ENCODE measurements around the gene IL37. TPM values are rescaled to one million over a fixed set of nuclear protein-coding genes. Genes with fewer than 3 reads are reported as not detected.
A peak's percentile ranks its signal among the peaks of the same experiment; 100 is the strongest.

The IL37 gene
- total RNA-seq, result not detected

- DNase-seq (ENCODE audit: low spot score), result no peak
Observed at GRCh38 chr2:112910865-112911264, at the start of gene IL37. Gene IL37 (plus strand): TSS chr2:112911165. CDS start chr2:112913013, 1,848 bp downstream.

- no peak for DNase-seq (ENCODE audit: low spot score)
Observed at GRCh38 chr2:112864072-112864471, 46.9 kb upstream of the IL37 start.

GRCh38 chr2:112866128-112866835 lies 44.7 kb upstream of the IL37 start:
- DNase-seq (ENCODE audit: low spot score), result no peak

GRCh38 chr2:112867701-112868631 lies 43.0 kb upstream of the IL37 start:
- peak; percentile 55 for DNase-seq (ENCODE audit: low spot score)

GRCh38 chr2:112869258-112869842 lies 41.6 kb upstream of the IL37 start:
- peak; percentile 87 for DNase-seq (ENCODE audit: low spot score)

GRCh38 chr2:112870841-112871835 lies 39.8 kb upstream of the IL37 start:
- no peak for DNase-seq (ENCODE audit: low spot score)

- DNase-seq (ENCODE audit: low spot score), result no peak
Observed at GRCh38 chr2:112876257-112876970, 34.6 kb upstream of the IL37 start.

GRCh38 chr2:112876971-112877361 lies 34.0 kb upstream of the IL37 start:
- DNase-seq (ENCODE audit: low spot score), result no peak

- no peak for DNase-seq (ENCODE audit: low spot score)
Observed at GRCh38 chr2:112877423-112877822, 33.5 kb upstream of the IL37 start.

- no peak for DNase-seq (ENCODE audit: low spot score)
Observed at GRCh38 chr2:112879491-112880041, 31.4 kb upstream of the IL37 start.

- DNase-seq (ENCODE audit: low spot score), result no peak
Observed at GRCh38 chr2:112880091-112880531, 30.9 kb upstream of the IL37 start.

GRCh38 chr2:112880696-112881095 lies 30.3 kb upstream of the IL37 start:
- no peak for DNase-seq (ENCODE audit: low spot score)

GRCh38 chr2:112881217-112881985 lies 29.6 kb upstream of the IL37 start:
- DNase-seq (ENCODE audit: low spot score), result no peak

- no peak for DNase-seq (ENCODE audit: low spot score)
Observed at GRCh38 chr2:112883669-112884068, 27.3 kb upstream of the IL37 start.

- DNase-seq (ENCODE audit: low spot score), result no peak
Observed at GRCh38 chr2:112884869-112885505, 26.0 kb upstream of the IL37 start.

- DNase-seq (ENCODE audit: low spot score), result no peak
Observed at GRCh38 chr2:112885506-112885902, 25.5 kb upstream of the IL37 start.

GRCh38 chr2:112886291-112886690 lies 24.7 kb upstream of the IL37 start:
- no peak for DNase-seq (ENCODE audit: low spot score)

GRCh38 chr2:112887964-112888749 lies 22.8 kb upstream of the IL37 start:
- DNase-seq (ENCODE audit: low spot score), result no peak
